Measurements from ENCODE around the gene TMEM165. TPM values are rescaled to one million over a fixed set of nuclear protein-coding genes. Genes with fewer than 3 reads are reported as not detected.

Gene TMEM165
- total RNA-seq, 1 donor from 2014 or later = 110 TPM

DNA sequence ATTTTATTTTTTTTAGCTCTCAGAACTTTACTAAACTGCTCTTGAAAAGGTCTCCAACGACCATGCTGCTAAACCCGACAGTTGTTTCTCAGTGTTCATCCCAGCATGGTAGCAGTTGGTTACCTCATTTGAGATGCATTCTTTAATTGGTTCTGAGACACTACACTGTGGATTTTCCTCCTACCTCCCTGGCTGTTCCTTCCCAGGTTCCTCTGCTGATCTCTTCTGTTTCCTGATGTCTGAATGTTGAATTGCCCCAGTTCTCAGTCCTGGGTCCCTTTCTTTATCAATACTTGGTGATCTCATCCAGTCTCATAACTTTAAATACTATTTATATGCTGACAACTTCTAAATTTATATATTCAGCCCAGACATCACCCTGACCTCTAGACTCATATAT is 19.1 kb upstream of the TMEM165 start:
- Mint-ChIP-seq H3K27ac (no peak overlapping the region), H3K9me3 (no peaks in the 10 kb centered on the region), H3K4me3 (no peak overlapping the region), H3K27me3 (ENCODE audit: insufficient read depth) (no peaks in the 10 kb centered on the region), H3K36me3 (ENCODE audit: low read depth) (no peaks in the 10 kb centered on the region), H3K4me1 (ENCODE audit: low read depth) (no peaks in the 10 kb centered on the region)
- intact Hi-C loops (cut with micrococcal nuclease) = no loop called here
- DNase-seq (ENCODE audit: low spot score) = no peak

DNA sequence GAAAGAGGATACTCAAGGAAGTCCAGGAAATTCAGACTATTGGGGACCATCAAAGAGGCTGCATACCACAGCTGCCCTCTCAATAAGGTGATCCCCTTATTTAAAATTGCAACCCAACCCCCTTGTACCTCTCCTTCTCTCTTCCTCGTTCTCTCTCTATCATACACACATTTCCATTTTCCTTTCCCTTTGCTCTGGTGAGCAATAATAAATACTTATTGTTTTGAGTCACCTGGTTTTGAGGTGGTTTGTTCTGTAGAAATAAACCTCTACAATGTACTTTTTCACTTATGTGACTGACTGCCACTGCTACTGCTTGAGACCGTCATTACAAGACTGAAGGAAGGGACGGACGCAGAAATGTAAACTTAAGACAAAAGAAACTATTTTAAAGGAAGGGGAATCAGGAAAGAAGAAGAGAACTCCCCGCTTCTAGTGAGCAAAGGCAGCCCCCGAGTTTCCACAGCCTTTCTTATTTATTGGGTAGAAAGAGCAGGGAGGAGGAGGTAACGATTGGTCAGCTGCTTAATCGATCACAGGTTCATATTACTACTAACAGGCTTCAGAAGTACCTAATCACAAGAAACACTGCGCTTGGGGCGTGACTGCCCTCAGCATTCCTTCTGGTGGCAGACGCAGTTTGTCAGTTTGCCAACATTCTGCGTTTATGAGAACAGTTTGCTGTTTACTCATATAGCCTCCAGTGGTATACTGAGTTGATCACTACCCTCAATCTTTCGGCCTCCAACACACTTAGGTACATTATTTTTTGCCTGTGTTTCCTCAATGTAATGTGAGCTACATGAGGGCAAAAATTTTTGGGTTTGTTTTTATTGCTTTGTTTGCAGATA is 16.9 kb upstream of the TMEM165 start:
- Mint-ChIP-seq H3K36me3 (ENCODE audit: low read depth) (no peaks in the 10 kb centered on the region), H3K27ac (no peak overlapping the region), H3K4me3 (no peak overlapping the region), H3K27me3 (ENCODE audit: insufficient read depth) (no peaks in the 10 kb centered on the region), H3K4me1 (ENCODE audit: low read depth) (peaks cover 4% of the 10 kb centered on the region), H3K9me3 (no peaks in the 10 kb centered on the region)
- no peak for DNase-seq (ENCODE audit: low spot score)
- intact Hi-C loops (cut with micrococcal nuclease) = no loop called here

DNA sequence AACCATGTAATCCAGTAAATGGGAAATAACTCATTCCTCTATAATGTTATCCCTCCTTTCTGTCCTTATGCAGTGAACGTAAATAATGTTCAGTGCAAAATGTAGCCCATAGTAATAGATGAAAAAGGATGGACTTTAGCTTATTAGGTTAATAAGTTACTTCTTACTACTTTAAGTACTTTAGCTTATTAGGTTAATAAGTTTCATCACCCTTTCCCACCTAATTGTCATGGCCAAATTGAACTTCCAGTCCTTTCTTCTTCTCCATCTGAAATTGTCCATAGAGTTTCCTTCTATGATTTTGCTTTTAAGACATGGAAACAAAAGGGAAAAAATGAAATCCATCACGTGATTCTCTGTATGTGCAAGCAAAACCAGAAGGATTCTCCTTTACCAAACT is 15.2 kb upstream of the TMEM165 start:
- Mint-ChIP-seq H3K4me1 (ENCODE audit: low read depth) (peaks cover 10% of the 10 kb centered on the region), H3K36me3 (ENCODE audit: low read depth) (no peaks in the 10 kb centered on the region), H3K27me3 (ENCODE audit: insufficient read depth) (no peaks in the 10 kb centered on the region), H3K27ac (no peak overlapping the region), H3K4me3 (no peak overlapping the region), H3K9me3 (no peaks in the 10 kb centered on the region)
- DNase-seq (ENCODE audit: low spot score) = no peak
- intact Hi-C loops (cut with micrococcal nuclease) = no loop called here

DNA sequence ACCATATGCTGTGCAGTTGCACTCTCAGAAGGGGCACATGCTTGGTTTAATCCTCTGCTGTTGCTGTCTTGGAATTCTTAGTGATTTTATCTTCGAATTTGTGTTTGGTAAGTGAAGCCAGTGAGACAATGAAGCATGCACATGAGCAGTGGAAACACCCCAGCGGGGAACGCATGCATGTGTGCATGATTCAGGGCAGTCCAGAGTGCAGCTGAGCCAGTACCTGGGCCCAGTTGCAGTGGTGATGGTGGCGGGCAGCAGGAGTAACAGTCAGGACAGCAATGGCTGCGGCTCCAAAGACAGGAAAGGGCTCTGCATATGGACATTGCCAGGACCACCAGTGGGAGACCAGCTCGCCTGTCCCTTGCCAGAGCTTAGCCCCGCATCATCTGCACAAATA is 14.3 kb upstream of the TMEM165 start:
- DNase-seq (ENCODE audit: low spot score) = no peak
- peaks cover 16% of the 10 kb centered on the region for H3K4me1 Mint-ChIP-seq (ENCODE audit: low read depth)
- no peaks in the 10 kb centered on the region for H3K9me3 Mint-ChIP-seq
- no peaks in the 10 kb centered on the region for H3K36me3 Mint-ChIP-seq (ENCODE audit: low read depth)
- H3K4me3 Mint-ChIP-seq = no peak overlapping the region
- intact Hi-C loops (cut with micrococcal nuclease) = no loop called here
- no peaks in the 10 kb centered on the region for H3K27me3 Mint-ChIP-seq (ENCODE audit: insufficient read depth)
- H3K27ac Mint-ChIP-seq = no peak overlapping the region

DNA sequence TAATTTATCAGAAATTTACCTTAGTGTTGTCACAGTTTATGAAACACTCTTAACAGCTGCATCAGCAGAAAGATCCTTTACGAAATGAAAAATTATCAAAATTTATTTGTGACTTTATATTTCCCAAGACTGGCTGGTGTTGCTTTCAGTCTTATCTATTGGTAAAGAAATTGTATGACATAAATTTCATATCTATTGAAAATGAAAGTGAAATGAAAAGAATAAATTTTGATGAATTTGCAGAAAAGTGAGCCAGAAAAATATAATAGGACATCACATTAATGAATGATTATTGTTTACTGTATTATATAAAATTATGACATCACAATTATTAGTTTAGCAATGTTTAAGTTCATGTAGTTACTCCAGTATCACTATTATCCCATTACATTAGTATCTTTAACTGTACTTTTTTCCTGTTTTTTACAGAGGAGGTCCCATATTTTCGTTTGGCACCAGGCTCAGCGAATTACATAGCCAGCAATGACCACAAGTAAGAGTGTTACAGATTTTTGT is 13.2 kb upstream of the TMEM165 start:
- Mint-ChIP-seq H3K27ac (no peak overlapping the region), H3K4me3 (no peak overlapping the region), H3K36me3 (ENCODE audit: low read depth) (no peaks in the 10 kb centered on the region), H3K4me1 (ENCODE audit: low read depth) (peaks cover 21% of the 10 kb centered on the region), H3K9me3 (no peaks in the 10 kb centered on the region), H3K27me3 (ENCODE audit: insufficient read depth) (no peaks in the 10 kb centered on the region)
- intact Hi-C loops (cut with micrococcal nuclease) = no loop called here
- DNase-seq (ENCODE audit: low spot score) = no peak

DNA sequence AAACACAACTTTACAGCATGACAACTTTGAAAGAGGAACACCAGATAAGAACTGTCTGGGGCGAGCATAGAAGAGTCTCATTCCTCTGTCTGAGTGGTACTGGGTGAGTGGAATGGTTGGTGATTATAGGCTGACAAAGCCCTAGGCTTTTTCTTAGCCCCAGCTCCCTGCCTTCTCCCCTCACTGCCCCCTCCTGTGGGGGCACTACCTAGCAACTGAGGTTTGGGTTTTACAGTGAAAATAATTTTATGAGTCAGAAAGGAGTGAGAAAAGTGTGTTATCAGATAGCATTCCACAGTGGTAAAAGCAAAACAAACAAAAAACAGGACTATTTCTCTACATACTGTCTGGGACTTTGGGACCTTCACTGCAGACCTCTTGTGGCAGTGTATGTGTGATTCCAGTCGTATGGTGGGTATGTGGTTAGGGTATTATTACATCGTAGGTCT is 10.5 kb upstream of the TMEM165 start:
- intact Hi-C loops (cut with micrococcal nuclease) = no loop called here

DNA sequence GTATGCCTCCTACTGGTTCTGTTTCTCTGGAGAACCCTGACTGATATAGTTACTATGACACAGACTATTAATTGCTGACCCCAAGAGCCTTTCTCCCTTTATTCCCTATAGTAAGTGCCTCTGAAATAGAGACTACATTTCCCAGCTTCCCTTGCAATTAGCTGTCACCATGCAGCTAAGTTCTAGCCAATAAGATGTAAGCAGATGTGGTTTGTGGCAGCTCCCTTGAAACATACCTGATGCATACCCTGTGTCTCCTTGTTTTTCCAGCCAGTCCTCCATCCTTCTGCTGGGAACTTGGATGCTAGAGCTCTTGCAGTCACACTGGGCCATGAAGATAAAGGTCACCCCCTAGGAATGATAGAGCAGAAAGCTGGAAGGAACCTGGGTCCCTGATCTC is 9.7 kb upstream of the TMEM165 start:
- no peak overlapping the region for H3K4me3 Mint-ChIP-seq
- H3K4me1 Mint-ChIP-seq (ENCODE audit: low read depth) = peaks cover 21% of the 10 kb centered on the region
- DNase-seq (ENCODE audit: low spot score) = no peak
- no peaks in the 10 kb centered on the region for H3K27me3 Mint-ChIP-seq (ENCODE audit: insufficient read depth)
- H3K9me3 Mint-ChIP-seq = no peaks in the 10 kb centered on the region
- intact Hi-C loops (cut with micrococcal nuclease) = loop anchor here (1.0 kb wide), 1 partner anchor 9 kb away; the partner anchor contains the start of gene TMEM165
- no peak overlapping the region for H3K27ac Mint-ChIP-seq
- H3K36me3 Mint-ChIP-seq (ENCODE audit: low read depth) = no peaks in the 10 kb centered on the region

More for the DNA sequence above, 10.5 kb upstream of the TMEM165 start:
- Mint-ChIP-seq H3K36me3 (ENCODE audit: low read depth) (no peaks in the 10 kb centered on the region), H3K9me3 (no peaks in the 10 kb centered on the region), H3K4me3 (no peak overlapping the region), H3K4me1 (ENCODE audit: low read depth) (peaks cover 21% of the 10 kb centered on the region), H3K27me3 (ENCODE audit: insufficient read depth) (no peaks in the 10 kb centered on the region), H3K27ac (no peak overlapping the region)
- no peak for DNase-seq (ENCODE audit: low spot score)

DNA sequence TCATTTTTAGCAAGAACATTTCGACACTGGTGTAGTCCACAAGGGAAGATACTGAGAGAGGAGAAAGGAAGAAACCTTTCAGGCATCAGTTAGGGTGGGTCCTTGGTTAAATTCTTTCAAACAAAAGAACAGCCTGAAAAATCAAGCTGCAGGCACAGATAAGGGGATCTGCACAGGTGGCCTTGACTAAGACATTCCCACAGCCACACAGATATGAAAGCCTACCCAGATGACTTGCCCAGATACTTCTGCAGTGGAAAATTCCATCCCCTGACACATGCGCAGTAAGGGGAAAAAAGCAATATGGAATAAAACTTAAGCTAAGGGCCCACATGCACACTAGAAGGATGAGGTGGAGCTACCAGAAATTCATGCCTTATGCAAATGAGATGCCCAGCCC is 8.9 kb upstream of the TMEM165 start:
- Mint-ChIP-seq H3K4me3 (no peak overlapping the region), H3K27me3 (ENCODE audit: insufficient read depth) (peaks cover 3% of the 10 kb centered on the region), H3K27ac (no peak overlapping the region), H3K4me1 (ENCODE audit: low read depth) (peaks cover 21% of the 10 kb centered on the region), H3K9me3 (no peaks in the 10 kb centered on the region), H3K36me3 (ENCODE audit: low read depth) (no peaks in the 10 kb centered on the region)
- no peak for DNase-seq (ENCODE audit: low spot score)
- intact Hi-C loops (cut with micrococcal nuclease) = loop anchor here (1.0 kb wide), 1 partner anchor 8 kb away; the partner anchor contains the start of gene TMEM165

DNA sequence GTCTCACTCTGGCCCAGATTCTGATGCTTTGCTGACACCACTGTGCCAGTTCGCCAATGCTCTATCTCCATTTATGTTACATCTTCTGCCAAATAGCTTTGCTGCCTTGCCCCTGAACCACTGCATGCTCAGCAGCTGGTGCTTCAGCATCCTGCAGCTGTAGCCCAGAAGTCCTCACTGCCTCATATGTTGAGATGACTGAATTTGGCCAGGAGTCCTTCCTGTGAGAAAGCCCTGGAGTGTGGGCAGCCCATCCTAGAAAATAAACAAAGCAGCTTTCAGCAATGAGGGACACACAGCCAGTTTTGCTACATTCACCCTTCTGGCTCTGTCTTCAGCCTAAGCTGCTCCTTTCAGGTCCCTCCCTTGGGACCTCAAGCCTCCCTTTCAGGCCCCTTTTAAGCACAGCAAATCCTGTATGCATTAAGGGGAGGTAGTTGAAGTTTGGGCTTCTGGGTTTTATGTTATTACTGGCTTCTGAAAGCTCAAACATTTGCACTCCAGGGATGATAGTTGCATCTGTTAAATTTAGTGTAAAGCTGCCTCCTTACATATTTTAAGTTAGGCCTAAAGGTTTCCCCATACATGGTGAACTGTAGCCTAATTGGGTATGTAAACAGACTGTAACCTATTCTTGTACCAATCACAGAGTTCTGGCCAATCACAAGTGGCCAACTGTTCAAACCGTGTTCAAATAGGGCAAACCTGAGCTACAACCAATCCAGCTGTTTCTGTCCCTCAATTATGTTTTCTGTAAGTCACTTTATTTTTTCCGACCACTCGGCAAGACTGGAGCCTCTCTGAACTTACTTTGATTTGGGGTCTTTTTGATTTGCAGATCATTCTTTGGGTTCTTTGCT is 2.1 kb upstream of the TMEM165 start:
- no peak for DNase-seq (ENCODE audit: low spot score)
- Mint-ChIP-seq H3K27me3 (ENCODE audit: insufficient read depth) (peaks cover 3% of the 10 kb centered on the region), H3K9me3 (no peaks in the 10 kb centered on the region), H3K27ac (no peak overlapping the region), H3K4me3 (no peak overlapping the region), H3K4me1 (ENCODE audit: low read depth) (peaks cover 30% of the 10 kb centered on the region), H3K36me3 (ENCODE audit: low read depth) (peaks cover 19% of the 10 kb centered on the region)
- intact Hi-C loops (cut with micrococcal nuclease) = loop anchor here (2.0 to 10.0 kb wide), 2 partner anchors 35 to 449 kb away; no protein-coding TSS in a partner anchor

DNA sequence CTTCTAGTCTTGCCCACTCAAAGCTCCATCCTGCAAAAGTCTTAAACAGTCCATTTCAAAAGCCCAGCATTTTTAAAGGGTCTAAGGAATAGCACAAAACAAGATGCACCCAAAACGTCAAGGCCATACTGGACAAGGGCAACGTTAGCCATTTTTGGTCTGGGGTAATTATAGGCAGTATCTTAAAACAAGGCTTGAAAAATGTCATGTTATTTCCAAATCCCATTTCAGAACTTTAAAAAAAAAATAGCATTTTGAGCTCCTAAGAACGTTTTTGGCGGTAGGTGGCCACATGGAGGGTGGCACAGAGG is 584 bp upstream of the TMEM165 start:
- Mint-ChIP-seq H3K4me3 (peak overlapping the region; percentile 93), H3K27me3 (ENCODE audit: insufficient read depth) (peaks cover 3% of the 10 kb centered on the region), H3K9me3 (no peaks in the 10 kb centered on the region), H3K4me1 (ENCODE audit: low read depth) (peaks cover 40% of the 10 kb centered on the region), H3K36me3 (ENCODE audit: low read depth) (peaks cover 23% of the 10 kb centered on the region), H3K27ac (peak overlapping the region; percentile 96)
- DNase-seq (ENCODE audit: low spot score) = no peak
- intact Hi-C loops (cut with micrococcal nuclease) = loop anchor here (1.0 to 10.0 kb wide), 10 partner anchors 9 to 1582 kb away; partner anchors contain the start of genes CEP135, CLOCK, NOA1 and POLR2B

DNA sequence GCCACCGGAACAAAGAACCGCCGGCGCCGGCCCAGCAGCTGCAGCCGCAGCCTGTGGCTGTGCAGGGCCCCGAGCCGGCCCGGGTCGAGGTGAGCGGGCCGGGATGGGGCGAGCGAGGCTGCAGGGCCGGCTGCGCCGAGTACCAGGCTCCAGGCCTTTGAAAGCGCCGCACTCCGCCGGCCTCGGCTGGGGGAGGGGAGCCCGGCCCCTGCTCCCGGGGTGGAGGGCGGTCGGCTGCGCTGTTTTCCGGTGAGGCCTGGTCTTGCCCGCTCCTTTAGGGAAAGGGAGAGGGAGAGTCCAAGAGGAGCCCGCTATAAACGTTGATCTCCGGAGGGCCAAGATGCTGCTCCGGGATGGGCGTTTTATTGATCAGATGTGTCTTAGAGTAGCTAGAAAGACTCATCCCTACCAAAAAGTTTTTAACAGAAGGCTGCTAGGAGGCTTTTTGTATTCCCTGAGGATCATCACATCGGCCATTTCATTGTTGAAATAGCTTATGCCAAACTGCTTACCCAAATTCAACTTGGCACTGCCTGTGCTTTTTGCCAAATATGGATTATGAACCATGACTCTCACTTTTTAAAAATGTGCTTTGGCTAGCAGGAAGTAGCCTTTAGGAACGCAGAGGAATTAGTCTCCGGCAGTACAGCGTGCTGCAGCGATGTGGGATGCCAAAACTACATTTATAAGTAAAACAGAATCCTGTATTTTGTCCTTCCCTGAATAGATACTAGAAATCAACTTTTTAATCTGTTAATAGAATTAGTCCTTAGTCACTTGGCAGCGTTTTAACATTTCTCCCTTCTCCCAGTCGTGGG is 760 bp downstream of the TMEM165 start:
- Mint-ChIP-seq H3K9me3 (no peaks in the 10 kb centered on the region), H3K4me3 (peak overlapping the region; percentile 97), H3K27me3 (ENCODE audit: insufficient read depth) (no peaks in the 10 kb centered on the region), H3K4me1 (ENCODE audit: low read depth) (peaks cover 47% of the 10 kb centered on the region), H3K27ac (peak overlapping the region; percentile 89), H3K36me3 (ENCODE audit: low read depth) (peaks cover 29% of the 10 kb centered on the region)
- intact Hi-C loops (cut with micrococcal nuclease) = loop anchor here (2.0 to 10.0 kb wide), 6 partner anchors 41 to 1581 kb away; partner anchors contain the start of genes AASDH, CEP135, NOA1 and POLR2B
- no peak for DNase-seq (ENCODE audit: low spot score)

DNA sequence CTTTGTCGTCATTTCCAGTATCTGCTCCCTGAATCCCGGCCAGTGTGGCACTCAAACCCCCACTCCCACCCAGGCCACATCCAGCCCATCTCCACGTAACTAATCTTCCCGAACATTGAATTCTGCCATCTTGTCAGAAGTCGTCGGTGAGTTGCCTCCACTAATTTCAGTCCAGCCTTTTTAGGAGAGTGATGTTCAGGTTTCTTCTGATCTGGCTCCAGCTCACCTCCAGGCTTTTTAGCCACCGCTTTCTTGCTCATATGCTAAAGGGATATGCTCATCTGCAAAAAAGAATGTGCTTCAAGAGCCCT is 1.3 kb downstream of the TMEM165 start:
- Mint-ChIP-seq H3K9me3 (no peaks in the 10 kb centered on the region), H3K4me3 (peak overlapping the region; percentile 97), H3K4me1 (ENCODE audit: low read depth) (peaks cover 47% of the 10 kb centered on the region), H3K36me3 (ENCODE audit: low read depth) (peaks cover 29% of the 10 kb centered on the region), H3K27ac (peak overlapping the region; percentile 89), H3K27me3 (ENCODE audit: insufficient read depth) (no peaks in the 10 kb centered on the region)
- intact Hi-C loops (cut with micrococcal nuclease) = loop anchor here (2.0 to 10.0 kb wide), 6 partner anchors 40 to 1580 kb away; partner anchors contain the start of genes AASDH, CEP135, NOA1 and POLR2B
- no peak for DNase-seq (ENCODE audit: low spot score)

All from activated T-helper 1 cell treated with anti-CD3 and anti-CD28 coated beads, Interleukin-12 subunit alpha, Interleukin-12 subunit beta, Interleukin-2, Interleukin-4 antibody, amounts not matched to agents 30 ng/mL and 10 ng/mL and 1 ng/mL, durations not matched to agents 14 hours and 24 hours and 36 hours (primary cell).